GM23248 (cell line): ENCODE results near the gene MTMR2. TPM values are rescaled to one million over a fixed set of nuclear protein-coding genes. Genes with fewer than 3 reads are reported as not detected.

ENCODE experiments used
- DNase-seq: peaks from one replicate; pipeline ENCODE4 v3.0.0-alpha.2; 2015
- H2AFZ ChIP-seq: fragments of 200-600 bp; sonication (generic); 2 replicates; pipeline ENCODE4 v1.6.1; 2016; ENCODE audit warnings: antibody characterized with exemption
- H3F3A ChIP-seq: fragments of 200-600 bp; sonication (generic); 2 replicates; pipeline ENCODE4 v1.6.1; 2016; ENCODE audit warnings: mild to moderate bottlenecking, antibody characterized with exemption, mixed run types; ENCODE audit not compliant: insufficient read depth
- H3K27ac ChIP-seq: fragments of 200-600 bp; sonication (generic); 2 replicates; pipeline ENCODE4 v1.5.1; 2016; ENCODE audit warnings: mild to moderate bottlenecking
- H3K27me3 ChIP-seq: fragments of 200-600 bp; sonication (generic); replicated peaks from 2 replicates; pipeline ENCODE4 v1.6.1; 2016; ENCODE audit warnings: mild to moderate bottlenecking; ENCODE audit not compliant: insufficient read depth
- H3K36me3 ChIP-seq: fragments of 200-600 bp; sonication (generic); 2 replicates; pipeline ENCODE4 v1.6.1; 2016; ENCODE audit warnings: low read depth, mild to moderate bottlenecking
- H3K4me1 ChIP-seq: fragments of 200-600 bp; sonication (generic); 2 replicates; pipeline ENCODE4 v1.6.1; 2016; ENCODE audit warnings: mild to moderate bottlenecking; ENCODE audit not compliant: insufficient read depth
- H3K4me2 ChIP-seq: fragments of 200-600 bp; sonication (generic); one replicate; pipeline ENCODE4 v1.6.1; 2016; ENCODE audit warnings: mild to moderate bottlenecking; ENCODE audit not compliant: unreplicated experiment
- H3K4me3 ChIP-seq: fragments of 200-600 bp; sonication (generic); 2 replicates; pipeline ENCODE4 v1.5.1; 2016; ENCODE audit warnings: mild to moderate bottlenecking
- H3K79me2 ChIP-seq: fragments of 200-600 bp; sonication (generic); 2 replicates; pipeline ENCODE4 v1.6.1; 2016; ENCODE audit warnings: mild to moderate bottlenecking; ENCODE audit not compliant: insufficient read depth
- H3K9ac ChIP-seq: fragments of 200-600 bp; sonication (generic); 2 replicates; pipeline ENCODE4 v1.6.1; 2016; ENCODE audit warnings: mild to moderate bottlenecking
- H3K9me2 ChIP-seq: fragments of 200-600 bp; sonication (generic); 2 replicates; pipeline ENCODE4 v1.6.1; 2016; ENCODE audit warnings: mixed run types, mild to moderate bottlenecking, moderate library complexity; ENCODE audit not compliant: insufficient read depth
- H3K9me3 ChIP-seq: fragments of 200-600 bp; sonication (generic); one replicate; pipeline ENCODE4 v1.6.1; 2017; ENCODE audit warnings: low read depth
- H4K20me1 ChIP-seq: fragments of 200-600 bp; sonication (generic); 2 replicates; pipeline ENCODE4 v1.6.0; 2016; ENCODE audit not compliant: insufficient read depth
- EZH2 ChIP-seq: fragments of 200-600 bp; sonication (generic); IDR thresholded peaks from 2 replicates; pipeline ENCODE4 v1.6.1; 2018; ENCODE audit warnings: antibody characterized with exemption, mild to moderate bottlenecking; ENCODE audit not compliant: insufficient read depth, poor library complexity, severe bottlenecking
- EZH2phosphoT487 ChIP-seq: fragments of 200-600 bp; sonication (generic); IDR thresholded peaks from 2 replicates; pipeline ENCODE4 v1.6.1; 2018; ENCODE audit warnings: antibody characterized with exemption, moderate library complexity, mild to moderate bottlenecking, low read depth; ENCODE audit not compliant: insufficient read depth
- WGBS, 2 experiments: methylation state at CpG; one replicate each; pipeline ENCODE4 v1.1.6; 2015 to 2017; ENCODE audit warnings: low lambda C conversion rate in 2 of 2, low coverage in 1 of 2; ENCODE audit errors: missing lambda C conversion rate in 2 of 2; 5-methylcytosine and 5-hydroxymethylcytosine counted together
- in situ Hi-C: fragments of 300-500 bp; cut with MboI; formaldehyde crosslinking; loops from 2 replicates; pipeline ENCODE4 v1.15.0; 2020
- polyA plus RNA-seq: library from polyadenylated mRNA; unstranded; fragments of >200 nt; fragmentation: Nextera tagmentation; extraction: Ambion mirVana; gene quantifications from 2 replicates; pipeline ENCODE4 v1.2.1, GENCODE V29; 2016
- total RNA-seq: library from RNA; depleted of rRNA; stranded (reverse); fragments of >200 nt; shearing (Covaris generic); gene quantifications from 2 replicates; pipeline ENCODE4 v1.2.3, GENCODE V29; 2014

The MTMR2 gene
- total and polyA plus RNA-seq, 2 experiments from 2014 or later, result 32.4 to 42.1 TPM

DNA sequence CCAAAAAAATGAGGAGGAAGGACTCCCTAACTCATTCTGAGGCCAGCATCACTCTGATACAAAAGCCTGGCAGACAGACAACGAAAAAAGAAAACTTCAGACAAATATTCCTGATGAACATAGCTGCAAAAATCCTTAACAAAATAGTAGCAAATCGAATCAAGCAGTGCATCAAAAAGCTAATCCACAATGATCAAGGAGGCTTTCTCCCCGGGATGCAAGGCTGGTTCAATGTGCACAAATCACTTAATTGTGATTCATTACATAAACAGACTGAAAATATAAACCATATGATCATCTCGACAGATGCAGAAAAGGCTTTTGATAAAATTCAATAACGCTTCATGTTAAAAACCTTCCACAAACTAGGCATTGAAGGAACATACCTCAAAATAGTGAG lies 16.4 kb downstream of the MTMR2 start:
- Histone ChIP-seq H3K27ac (no peak overlapping the region), H3K27me3 (no peaks in the 10 kb centered on the region), H3F3A (0 out of 2 replicates have a peak, but pooled peaks cover 14% of the 10 kb centered on the region), H4K20me1 (peaks cover 3% of the 10 kb centered on the region; the same call in 1 of the 2 replicates), H3K4me3 (no peak overlapping the region), H3K4me1 (peaks cover 10% of the 10 kb centered on the region), H2AFZ (no peak overlapping the region), H3K36me3 (no peaks in the 10 kb centered on the region), H3K4me2 (no peak overlapping the region), H3K9ac (no peak overlapping the region), H3K9me2 (no peaks in the 10 kb centered on the region), H3K9me3 (no peaks in the 10 kb centered on the region), H3K79me2 (peaks cover 100% of the 10 kb centered on the region)
- in situ Hi-C loops, result no loop called here
- DNase-seq, result no peak
- TF ChIP-seq EZH2 (no peak), EZH2phosphoT487 (no peak)
- 69 to 71% methylated on average over 5 of the region's 5 CpGs for WGBS, 2 experiments

DNA sequence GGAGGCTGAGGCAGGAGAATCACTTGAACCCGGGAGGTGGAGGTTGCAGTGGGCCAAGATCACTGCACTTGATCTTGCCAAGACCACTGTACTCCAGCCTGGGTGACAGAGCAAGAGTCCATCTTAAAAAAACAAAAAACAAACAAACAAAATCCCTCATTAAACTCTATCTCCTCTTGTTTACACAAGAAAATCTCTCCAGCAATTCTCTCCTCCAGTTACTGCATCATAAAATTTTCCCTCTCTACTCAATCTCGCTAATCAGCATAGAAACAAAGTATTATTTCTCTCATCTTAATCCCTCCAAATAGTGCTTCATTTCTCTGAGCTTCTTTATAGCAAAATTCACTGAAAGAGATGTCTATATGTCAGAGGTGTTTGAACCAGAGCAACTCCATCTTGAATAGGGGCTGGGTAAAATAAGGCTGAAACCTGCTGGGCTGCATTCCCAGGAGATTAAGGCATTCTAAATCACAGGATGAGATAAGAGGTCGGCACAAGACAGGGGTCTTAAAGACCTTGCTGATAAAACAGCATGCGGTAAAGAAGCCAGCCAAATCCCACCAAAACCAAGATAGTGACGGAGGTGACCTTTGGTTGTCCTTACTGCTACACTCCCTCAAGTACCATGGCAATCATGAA lies 19.8 kb downstream of the MTMR2 start:
- H3K27ac ChIP-seq, result no peak overlapping the region
- H3F3A ChIP-seq, result peaks cover 20% of the 10 kb centered on the region
- H3K9me2 ChIP-seq, result no peaks in the 10 kb centered on the region
- in situ Hi-C loops, result no loop called here
- H3K4me2 ChIP-seq, result no peak overlapping the region
- H3K4me1 ChIP-seq, result peaks cover 7% of the 10 kb centered on the region
- H2AFZ ChIP-seq, result no peak overlapping the region
- no peaks in the 10 kb centered on the region for H3K9me3 ChIP-seq
- H3K9ac ChIP-seq, result no peak overlapping the region
- TF ChIP-seq EZH2 (no peak), EZH2phosphoT487 (no peak)
- DNase-seq, result no peak
- no peaks in the 10 kb centered on the region for H3K27me3 ChIP-seq
- 87 to 89% methylated on average over 5 of the region's 5 CpGs for WGBS, 2 experiments
- H4K20me1 ChIP-seq, result peaks cover 9% of the 10 kb centered on the region; the same call in 1 of the 2 replicates
- H3K4me3 ChIP-seq, result no peak overlapping the region
- H3K36me3 ChIP-seq, result no peaks in the 10 kb centered on the region
- peaks cover 100% of the 10 kb centered on the region for H3K79me2 ChIP-seq

DNA sequence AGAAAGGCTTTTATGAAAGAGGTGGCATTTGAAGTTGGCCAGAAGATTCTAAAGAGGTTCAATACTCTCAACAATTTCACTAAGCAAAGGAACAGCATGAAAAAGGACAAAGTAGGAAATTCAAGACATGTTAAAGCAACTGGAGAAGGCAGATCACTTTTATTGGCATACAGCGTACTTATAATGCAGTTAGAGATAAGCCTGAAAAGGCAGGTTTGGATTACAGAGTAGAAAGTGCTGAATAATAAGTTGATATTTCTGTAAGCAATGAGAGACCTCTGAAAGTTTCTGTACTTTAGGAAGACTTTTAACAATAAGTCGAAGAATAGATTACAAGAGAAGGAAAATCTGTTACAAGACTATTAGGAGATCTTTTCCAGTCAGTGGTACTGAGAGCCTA lies 25.1 kb downstream of the MTMR2 start:
- H3K36me3 ChIP-seq, result no peaks in the 10 kb centered on the region
- H3K9ac ChIP-seq, result no peak overlapping the region
- no peak overlapping the region for H2AFZ ChIP-seq
- 0 out of 2 replicates have a peak, but pooled peaks cover 7% of the 10 kb centered on the region for H3K4me1 ChIP-seq
- peaks cover 6% of the 10 kb centered on the region; the same call in 1 of the 2 replicates for H4K20me1 ChIP-seq
- H3K79me2 ChIP-seq, result peaks cover 98% of the 10 kb centered on the region
- no peaks in the 10 kb centered on the region for H3K9me3 ChIP-seq
- in situ Hi-C loops, result no loop called here
- H3K27ac ChIP-seq, result no peak overlapping the region
- TF ChIP-seq EZH2, result no peak
- no peak for TF ChIP-seq EZH2phosphoT487
- no peaks in the 10 kb centered on the region for H3K27me3 ChIP-seq
- WGBS, 2 experiments, result 71 to 75% methylated on average over 2 of the region's 2 CpGs
- H3K9me2 ChIP-seq, result no peaks in the 10 kb centered on the region
- no peak for DNase-seq
- peaks cover 14% of the 10 kb centered on the region for H3F3A ChIP-seq
- H3K4me2 ChIP-seq, result no peak overlapping the region
- no peak overlapping the region for H3K4me3 ChIP-seq

DNA sequence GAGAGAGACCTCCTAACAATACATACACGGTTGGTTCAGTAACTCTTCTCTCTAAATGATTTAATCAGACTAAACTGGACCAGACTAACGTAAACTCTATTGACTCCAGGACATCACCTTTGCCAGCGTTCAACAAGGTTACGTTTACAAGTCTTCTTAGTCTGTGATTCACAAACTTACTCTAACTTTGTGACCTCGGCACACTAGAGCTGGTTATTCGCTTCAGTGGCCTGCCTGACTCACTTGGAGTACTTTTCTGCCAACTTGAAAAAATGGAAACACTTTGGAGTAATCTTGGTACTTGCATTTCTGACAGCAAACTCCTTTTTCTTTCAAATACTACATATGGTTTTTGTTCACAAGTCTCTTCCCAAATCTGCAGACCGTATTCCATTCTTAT lies 26.2 kb downstream of the MTMR2 start:
- no peak overlapping the region for H3K4me3 ChIP-seq
- 0 out of 2 replicates have a peak, but pooled peaks cover 7% of the 10 kb centered on the region for H3K4me1 ChIP-seq
- H3K36me3 ChIP-seq, result no peaks in the 10 kb centered on the region
- H3K9me2 ChIP-seq, result no peaks in the 10 kb centered on the region
- peaks cover 14% of the 10 kb centered on the region for H3F3A ChIP-seq
- no peaks in the 10 kb centered on the region for H3K27me3 ChIP-seq
- H2AFZ ChIP-seq, result no peak overlapping the region
- H3K9ac ChIP-seq, result no peak overlapping the region
- in situ Hi-C loops, result no loop called here
- TF ChIP-seq EZH2phosphoT487 (no peak), EZH2 (no peak)
- 94% methylated on average over 7 of the region's 7 CpGs for WGBS, 2 experiments
- H3K9me3 ChIP-seq, result no peaks in the 10 kb centered on the region
- H3K27ac ChIP-seq, result no peak overlapping the region
- no peak overlapping the region for H3K4me2 ChIP-seq
- H3K79me2 ChIP-seq, result peaks cover 98% of the 10 kb centered on the region
- peaks cover 6% of the 10 kb centered on the region; the same call in 1 of the 2 replicates for H4K20me1 ChIP-seq
- DNase-seq, result peak; percentile 60
